Breast epithelium (tissue), 3 donors: ENCODE data around the gene TRIO.

Source experiments
- CTCF ChIP-seq, 3 donors: fragments of 450-650 bp; IDR thresholded peaks; one replicate each; pipeline ENCODE4 v1.5.1; 2016 to 2017; ENCODE audit warnings: antibody characterized with exemption in 3 of 3, mild to moderate bottlenecking in 3 of 3, moderate library complexity in 3 of 3
- POLR2A ChIP-seq: fragments of 450-650 bp; IDR thresholded peaks from one replicate; pipeline ENCODE4 v1.6.1; 2016; ENCODE audit warnings: antibody characterized with exemption, mild to moderate bottlenecking, moderate library complexity
- POLR2AphosphoS5 ChIP-seq, 3 donors: sonication (generic); formaldehyde crosslinking; IDR thresholded peaks; one replicate each; pipeline ENCODE4 v1.6.1; 2017; ENCODE audit warnings: antibody characterized with exemption in 3 of 3

GRCh38 chr5:14223372-14223771, 80.2 kb downstream of the TRIO start:
- no peak for TF ChIP-seq CTCF (IDR thresholded peaks at IDR 0.05)
- peak in 1 of 3 donors; percentile 24 for TF ChIP-seq POLR2AphosphoS5 (IDR thresholded peaks at IDR 0.05)
- TF ChIP-seq POLR2A, result no peak
